Measurements from ENCODE around the gene ANXA11. TPM values are rescaled to one million over a fixed set of nuclear protein-coding genes. Genes with fewer than 3 reads are reported as not detected.

ANXA11 gene
- total RNA-seq, 2 donors from 2014 or later, result 271 to 353 TPM

DNA sequence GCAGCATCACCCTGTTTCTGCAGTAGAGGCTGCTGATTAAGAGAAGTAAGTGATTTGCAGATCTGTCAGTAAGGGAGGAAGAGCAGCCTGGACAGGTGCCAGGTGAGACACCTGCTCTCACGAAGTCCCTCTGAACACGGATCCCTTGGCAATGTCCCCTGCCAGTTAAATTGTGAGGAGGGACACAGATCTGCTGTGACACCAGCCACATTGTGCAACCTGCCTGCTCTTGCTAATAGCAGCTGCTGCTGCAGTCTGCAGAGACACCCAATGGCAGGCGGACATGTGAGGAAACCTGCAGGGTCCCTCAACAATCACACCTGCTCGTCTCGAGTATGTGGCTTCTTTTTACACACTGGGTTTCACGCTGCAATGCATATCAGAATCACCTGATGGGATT lies 31.9 kb downstream of the ANXA11 start:
- H3K9me3 ChIP-seq, result no peaks in the 10 kb centered on the region
- H3K36me3 ChIP-seq, result peaks cover 5% of the 10 kb centered on the region
- peak overlapping the region in 1 of 2 donors; percentile 77 for H3K9ac ChIP-seq (ENCODE audit: low read depth in 2 of 2, low read length in 2 of 2)
- no peak overlapping the region for H3K4me3 ChIP-seq
- H3K4me1 ChIP-seq, result peaks cover 37% of the 10 kb centered on the region
- TF ChIP-seq, protein P1, sequence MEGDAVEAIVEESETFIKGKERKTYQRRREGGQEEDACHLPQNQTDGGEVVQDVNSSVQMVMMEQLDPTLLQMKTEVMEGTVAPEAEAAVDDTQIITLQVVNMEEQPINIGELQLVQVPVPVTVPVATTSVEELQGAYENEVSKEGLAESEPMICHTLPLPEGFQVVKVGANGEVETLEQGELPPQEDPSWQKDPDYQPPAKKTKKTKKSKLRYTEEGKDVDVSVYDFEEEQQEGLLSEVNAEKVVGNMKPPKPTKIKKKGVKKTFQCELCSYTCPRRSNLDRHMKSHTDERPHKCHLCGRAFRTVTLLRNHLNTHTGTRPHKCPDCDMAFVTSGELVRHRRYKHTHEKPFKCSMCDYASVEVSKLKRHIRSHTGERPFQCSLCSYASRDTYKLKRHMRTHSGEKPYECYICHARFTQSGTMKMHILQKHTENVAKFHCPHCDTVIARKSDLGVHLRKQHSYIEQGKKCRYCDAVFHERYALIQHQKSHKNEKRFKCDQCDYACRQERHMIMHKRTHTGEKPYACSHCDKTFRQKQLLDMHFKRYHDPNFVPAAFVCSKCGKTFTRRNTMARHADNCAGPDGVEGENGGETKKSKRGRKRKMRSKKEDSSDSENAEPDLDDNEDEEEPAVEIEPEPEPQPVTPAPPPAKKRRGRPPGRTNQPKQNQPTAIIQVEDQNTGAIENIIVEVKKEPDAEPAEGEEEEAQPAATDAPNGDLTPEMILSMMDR (IDR thresholded peaks at IDR 0.05), result no peak
- intact Hi-C loops (cut with DNase I), result no loop called here
- H3K27me3 ChIP-seq, result no peaks in the 10 kb centered on the region
- H3K27ac ChIP-seq, result peak overlapping the region; percentile 33
- DNase-seq, result no peak

DNA sequence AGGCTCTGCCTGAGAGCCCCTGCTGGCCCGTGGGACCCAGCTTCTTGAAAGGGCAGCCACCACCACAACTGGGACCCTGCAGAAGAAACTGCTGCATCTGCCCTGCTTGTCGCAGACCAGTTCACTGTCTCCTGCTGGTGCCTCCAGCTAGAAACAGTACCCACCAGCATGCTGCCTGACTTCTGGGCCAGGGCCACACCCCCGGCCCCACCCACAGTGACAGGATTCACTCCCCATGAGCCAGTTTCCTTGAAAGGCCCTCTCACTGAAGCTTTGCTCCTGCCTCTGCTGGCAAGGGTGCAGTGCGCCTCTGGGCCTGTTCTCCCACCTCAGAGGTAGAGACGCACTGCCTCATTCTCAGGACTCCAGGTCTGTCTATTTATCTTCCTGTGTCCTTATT lies 32.4 kb downstream of the ANXA11 start:
- no peaks in the 10 kb centered on the region for H3K9me3 ChIP-seq
- H3K27ac ChIP-seq, result peak overlapping the region; percentile 33
- peaks cover 37% of the 10 kb centered on the region for H3K4me1 ChIP-seq
- H3K27me3 ChIP-seq, result no peaks in the 10 kb centered on the region
- peak; percentile 76 for DNase-seq
- TF ChIP-seq, protein P1 (IDR thresholded peaks at IDR 0.05), result no peak
- H3K36me3 ChIP-seq, result peaks cover 5% of the 10 kb centered on the region
- peak overlapping the region in 1 of 2 donors; percentile 77 for H3K9ac ChIP-seq (ENCODE audit: low read depth in 2 of 2, low read length in 2 of 2)
- intact Hi-C loops (cut with DNase I), result no loop called here
- H3K4me3 ChIP-seq, result no peak overlapping the region

DNA sequence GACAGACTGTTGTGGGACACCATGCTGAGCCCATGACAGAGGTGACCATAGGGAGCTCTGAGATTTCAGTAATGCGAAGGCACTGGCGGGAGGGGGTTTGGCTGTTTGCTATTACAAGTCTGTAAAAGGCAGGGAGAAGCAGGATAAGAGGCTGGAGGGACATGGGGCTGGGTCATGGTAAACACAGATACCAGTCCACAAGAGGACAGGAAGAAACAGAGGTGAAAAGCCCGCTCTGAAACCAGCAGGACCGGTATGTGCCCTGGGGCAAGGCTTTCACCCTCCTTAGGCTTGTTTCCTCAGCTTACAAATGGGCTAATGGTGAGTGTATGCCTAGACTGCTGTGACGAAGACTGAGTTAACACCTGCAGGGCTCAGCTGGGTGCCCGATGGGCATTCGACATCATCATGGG lies 34.1 kb downstream of the ANXA11 start:
- intact Hi-C loops (cut with DNase I), result no loop called here

DNA sequence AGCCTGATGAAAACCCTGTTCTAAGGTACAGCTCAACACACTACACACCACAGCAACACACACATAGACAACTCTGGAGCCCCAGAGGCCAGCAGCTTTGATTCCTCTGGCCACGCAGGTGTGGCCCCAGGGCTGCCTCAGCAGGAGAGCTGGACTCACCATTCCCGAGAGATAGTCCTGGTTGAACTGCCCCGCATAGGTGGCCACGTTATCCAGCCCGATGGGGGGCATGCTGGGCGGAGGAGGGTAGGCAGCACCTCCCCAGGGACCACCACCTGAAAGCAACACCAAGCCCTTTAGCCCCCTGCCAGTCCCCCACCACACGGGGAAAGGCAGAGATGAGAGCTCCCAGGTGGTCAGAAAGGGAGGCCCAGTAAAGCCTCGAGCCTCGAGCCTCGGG lies 34.7 kb downstream of the ANXA11 start:
- no peak for DNase-seq
- Histone ChIP-seq H3K36me3 (peaks cover 10% of the 10 kb centered on the region), H3K4me1 (peaks cover 37% of the 10 kb centered on the region), H3K27me3 (no peaks in the 10 kb centered on the region), H3K27ac (peak overlapping the region; percentile 65), H3K4me3 (no peak overlapping the region), H3K9me3 (no peaks in the 10 kb centered on the region), H3K9ac (ENCODE audit: low read depth in 2 of 2, low read length in 2 of 2) (peak overlapping the region in 1 of 2 donors; percentile 70)
- TF ChIP-seq, protein P1 (IDR thresholded peaks at IDR 0.05), result no peak
- intact Hi-C loops (cut with DNase I), result no loop called here

More for the DNA sequence above, 34.1 kb downstream of the ANXA11 start:
- Histone ChIP-seq H3K4me3 (no peak overlapping the region), H3K27me3 (no peaks in the 10 kb centered on the region), H3K9me3 (no peaks in the 10 kb centered on the region), H3K9ac (ENCODE audit: low read depth in 2 of 2, low read length in 2 of 2) (peak overlapping the region in 1 of 2 donors; percentile 70), H3K36me3 (peaks cover 10% of the 10 kb centered on the region), H3K27ac (peak overlapping the region; percentile 65), H3K4me1 (peaks cover 37% of the 10 kb centered on the region)
- TF ChIP-seq, protein P1 (IDR thresholded peaks at IDR 0.05), result no peak
- peak; percentile 86 for DNase-seq

DNA sequence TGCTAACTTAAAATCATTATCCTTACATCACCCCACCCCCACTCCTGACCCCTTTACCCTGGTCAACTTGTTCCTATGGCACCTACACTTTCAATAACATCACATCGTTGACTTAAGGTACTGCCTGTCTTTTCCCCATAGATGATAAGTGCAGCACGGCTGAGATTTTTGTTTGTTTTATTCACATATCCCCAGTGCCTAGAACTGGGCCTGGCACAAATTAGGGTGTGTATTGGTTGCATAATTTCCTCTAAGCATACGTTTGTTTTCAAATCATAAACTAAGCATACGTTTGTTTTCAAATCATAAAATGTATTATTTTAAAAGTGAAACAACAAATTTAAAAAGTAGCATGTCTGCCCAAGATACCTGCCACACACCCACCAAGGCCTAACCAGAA lies 35.3 kb downstream of the ANXA11 start:
- Histone ChIP-seq H3K27ac (peak overlapping the region; percentile 65), H3K9ac (ENCODE audit: low read depth in 2 of 2, low read length in 2 of 2) (peak overlapping the region in 1 of 2 donors; percentile 70), H3K36me3 (peaks cover 10% of the 10 kb centered on the region), H3K9me3 (no peaks in the 10 kb centered on the region), H3K4me1 (peaks cover 40% of the 10 kb centered on the region), H3K4me3 (no peak overlapping the region), H3K27me3 (no peaks in the 10 kb centered on the region)
- DNase-seq, result peak; percentile 55
- TF ChIP-seq, protein P1 (IDR thresholded peaks at IDR 0.05), result no peak
- intact Hi-C loops (cut with DNase I), result no loop called here

All from colonic mucosa (tissue), 4 donors.